GM12878 (cell line): ENCODE data around the gene IRF2. TPM values are rescaled to one million over a fixed set of nuclear protein-coding genes. Genes with fewer than 3 reads are reported as not detected.

Source experiments
- ATAC-seq: fragments of 200-7000 bp; cut with Tn5 transposase; 3 replicates; pipeline ENCODE4 v1.9.1; 2020; ENCODE audit warnings: mild to moderate bottlenecking, moderate library complexity
- BruUV-seq: library from RNA; stranded (reverse); fragments of 400-500 nt; replicated peaks from 2 replicates; lab custom pipeline; 2021; lab: Mats Ljungman, UMichigan
- CTCF ChIA-PET: fragments of 300-600 bp; sonication (Branson Sonifier 250); formaldehyde crosslinking; extraction: SDS; loops from one replicate; lab custom pipeline; 2021; ENCODE audit warnings: inconsistent platforms; lab: Yijun Ruan, JAX
- POLR2A ChIA-PET: fragments of 350-600 bp; formaldehyde crosslinking; extraction: SDS; loops from one replicate; lab custom pipeline; 2021; ENCODE audit warnings: inconsistent platforms; lab: Charles Lee
- RAD21 ChIA-PET: fragments of 300-600 bp; sonication (Branson Sonifier 250); formaldehyde crosslinking; loops from one replicate; lab custom pipeline; 2023; ENCODE audit warnings: antibody characterized with exemption; ENCODE audit not compliant: unreplicated experiment; lab: Charles Lee
- SMC1A ChIA-PET: fragments of 300-600 bp; sonication (Branson Sonifier 250); formaldehyde crosslinking; loops from one replicate; lab custom pipeline; 2023; ENCODE audit not compliant: unreplicated experiment, uncharacterized antibody; lab: Charles Lee
- DNase-seq: peaks from one replicate; pipeline ENCODE4 v3.0.0-alpha.2; 2011; ENCODE audit warnings: low read depth, low spot score
- FAIRE-seq: peaks from 3 replicates; lab custom pipeline; 2011; peaks lifted over from hg19 to GRCh38; lab: Jason Lieb, UNC
- H2AFZ ChIP-seq: 2 replicates; pipeline ENCODE4 v1.6.0; 2011; ENCODE audit warnings: low read depth, low read length, control low read depth; ENCODE audit not compliant: control insufficient read depth
- H3K27ac ChIP-seq: 2 replicates; pipeline ENCODE4 v1.5.1; 2011; ENCODE audit warnings: control low read depth; ENCODE audit not compliant: control insufficient read depth, insufficient read depth
- H3K27me3 ChIP-seq, 2 experiments: replicated peaks in 1 of 2; 2 replicates each; pipeline versions ENCODE4 v1.6.0 to v1.6.1; 2011; ENCODE audit warnings: low read length in 1 of 2; ENCODE audit not compliant: control insufficient read depth in 2 of 2, insufficient read depth in 2 of 2
- H3K36me3 ChIP-seq, 2 experiments: 2 replicates each; pipeline ENCODE4 v1.5.1; 2011; ENCODE audit warnings: low read length in 1 of 2; ENCODE audit not compliant: control insufficient read depth in 2 of 2, insufficient read depth in 2 of 2
- H3K4me1 ChIP-seq: 2 replicates; pipeline ENCODE4 v1.6.1; 2011; ENCODE audit warnings: mild to moderate bottlenecking, low read length, moderate library complexity, mixed read lengths; ENCODE audit not compliant: control insufficient read depth, insufficient read depth
- H3K4me2 ChIP-seq: 2 replicates; pipeline ENCODE4 v1.6.0; 2011; ENCODE audit warnings: control low read depth; ENCODE audit not compliant: control insufficient read depth, insufficient read depth
- H3K4me3 ChIP-seq: fragments of 200-600 bp; sonication (generic); 2 replicates; pipeline ENCODE4 v1.5.1; 2016
- H3K79me2 ChIP-seq: 2 replicates; pipeline ENCODE4 v1.6.0; 2011; ENCODE audit warnings: low read length; ENCODE audit not compliant: control insufficient read depth, insufficient read depth
- H3K9ac ChIP-seq: 2 replicates; pipeline ENCODE4 v1.8.0; 2011; ENCODE audit warnings: low read length, control low read depth, mixed read lengths; ENCODE audit not compliant: control insufficient read depth, insufficient read depth
- H3K9me3 ChIP-seq: replicated peaks from 3 replicates; pipeline ENCODE4 v1.5.1; 2011; ENCODE audit warnings: mild to moderate bottlenecking, low read length; ENCODE audit not compliant: control insufficient read depth, insufficient read depth
- H4K20me1 ChIP-seq: 2 replicates; pipeline ENCODE4 v1.6.0; 2011; ENCODE audit not compliant: control insufficient read depth, insufficient read depth
- CBX3 ChIP-seq: fragments of 200-600 bp; sonication (generic); IDR thresholded peaks from 2 replicates; pipeline ENCODE4 v1.6.1; 2016; ENCODE audit warnings: low read depth, borderline replicate concordance
- NFIC ChIP-seq: IDR thresholded peaks from 2 replicates; pipeline ENCODE4 v1.6.1; 2012; ENCODE audit warnings: low read depth, mild to moderate bottlenecking, inconsistent platforms, low read length, moderate library complexity
- NR2C2 ChIP-seq: IDR thresholded peaks from 2 replicates; pipeline ENCODE4 v1.6.1; 2011; ENCODE audit warnings: borderline replicate concordance, low read depth; ENCODE audit not compliant: control insufficient read depth, insufficient read length
- NR2F1 ChIP-seq: fragments of 450-650 bp; conservative IDR thresholded peaks from 2 replicates; pipeline ENCODE4 v1.6.1; 2017; ENCODE audit warnings: mild to moderate bottlenecking
- RCOR1 ChIP-seq: conservative IDR thresholded peaks from 2 replicates; pipeline ENCODE4 v1.6.1; 2012; ENCODE audit warnings: low read depth, low read length, improper control_type of control experiment
- SMAD1 ChIP-seq: fragments of 450-650 bp; IDR thresholded peaks from 2 replicates; pipeline ENCODE4 v1.6.1; 2018; ENCODE audit warnings: mild to moderate bottlenecking, low read depth; ENCODE audit not compliant: partially characterized antibody
- SMC3 ChIP-seq: IDR thresholded peaks from 2 replicates; pipeline ENCODE4 v1.6.1; 2011; ENCODE audit warnings: low read length, improper control_type of control experiment, borderline replicate concordance
- SPI1 ChIP-seq: IDR thresholded peaks from 2 replicates; pipeline ENCODE4 v1.6.1; 2011; ENCODE audit warnings: low read depth, mild to moderate bottlenecking, low read length, moderate library complexity, borderline replicate concordance; ENCODE audit not compliant: insufficient read depth
- SREBF2 ChIP-seq: IDR thresholded peaks from 2 replicates; pipeline ENCODE4 v1.6.1; 2012; ENCODE audit warnings: mild to moderate bottlenecking, low read length
- STAT3 ChIP-seq: IDR thresholded peaks from 2 replicates; pipeline ENCODE4 v1.6.1; 2011; ENCODE audit warnings: low read depth, low read length, improper control_type of control experiment
- TBL1XR1 ChIP-seq: IDR thresholded peaks from 2 replicates; pipeline ENCODE4 v1.6.1; 2012; ENCODE audit warnings: low read depth, low read length, improper control_type of control experiment
- WGBS: methylation state at CpG from one replicate; pipeline ENCODE4 v1.1.6; 2016; ENCODE audit warnings: low lambda C conversion rate; ENCODE audit not compliant: insufficient replicate concordance, insufficient coverage; ENCODE audit errors: missing lambda C conversion rate; 5-methylcytosine and 5-hydroxymethylcytosine counted together
- in situ Hi-C: fragments of 300-500 bp; cut with MboI; formaldehyde crosslinking; loops from 9 replicates; pipeline ENCODE4 v1.14.3; 2018; ENCODE audit warnings: mixed read lengths
- intact Hi-C: fragments of 100-400 bp; cut with micrococcal nuclease; formaldehyde crosslinking; loops from one replicate; pipeline ENCODE4 v1.14.2; 2022; ENCODE audit not compliant: unreplicated experiment
- polyA plus RNA-seq, 11 experiments: library from polyadenylated mRNA; depleted of rRNA in 4 of 11; unstranded in 6 of 11; stranded (reverse) in 5 of 11; fragments of >200 nt; fragmentation: Nextera tagmentation in 4 of 11; fragmentation: Illumina TruSeq in 1 of 11; extraction: Ambion mirVana in 4 of 11; extraction: Trizol in 1 of 11; gene quantifications; 1 replicate in 1 of 11; 2 replicates in 10 of 11; pipeline versions ENCODE4 v1.2.1 to v1.2.3, GENCODE V29; 2011 to 2016; ENCODE audit warnings: inconsistent platforms in 2 of 11, missing spikeins in 2 of 11, low read depth in 1 of 11
- total RNA-seq, 4 experiments: library from RNA; depleted of rRNA in 3 of 4; stranded (reverse); fragments of >200 nt in 3 of 4; fragmentation: Illumina TruSeq in 1 of 4; extraction: Trizol in 1 of 4; gene quantifications; 2 replicates each; pipeline versions ENCODE4 v1.2.1 to v1.2.3, GENCODE V29; 2013 to 2021
- TF ChIP-seq, protein P1 (sequence below): IDR thresholded peaks from 2 replicates; pipeline ENCODE4 v1.6.1; 2012; ENCODE audit warnings: mild to moderate bottlenecking, low read depth, low read length
- TF ChIP-seq, protein P2 (sequence below): fragments of 150-350 bp; IDR thresholded peaks from 2 replicates; pipeline ENCODE4 v1.6.1; 2016; ENCODE audit warnings: low read depth, low read length

Gene IRF2
- total and polyA plus RNA-seq, 10 of the 15 experiments (the other 5 are each of a cell fraction or from before 2014, with no cell fraction given), result 45.1 to 99.3 (median 58.9) TPM

DNA sequence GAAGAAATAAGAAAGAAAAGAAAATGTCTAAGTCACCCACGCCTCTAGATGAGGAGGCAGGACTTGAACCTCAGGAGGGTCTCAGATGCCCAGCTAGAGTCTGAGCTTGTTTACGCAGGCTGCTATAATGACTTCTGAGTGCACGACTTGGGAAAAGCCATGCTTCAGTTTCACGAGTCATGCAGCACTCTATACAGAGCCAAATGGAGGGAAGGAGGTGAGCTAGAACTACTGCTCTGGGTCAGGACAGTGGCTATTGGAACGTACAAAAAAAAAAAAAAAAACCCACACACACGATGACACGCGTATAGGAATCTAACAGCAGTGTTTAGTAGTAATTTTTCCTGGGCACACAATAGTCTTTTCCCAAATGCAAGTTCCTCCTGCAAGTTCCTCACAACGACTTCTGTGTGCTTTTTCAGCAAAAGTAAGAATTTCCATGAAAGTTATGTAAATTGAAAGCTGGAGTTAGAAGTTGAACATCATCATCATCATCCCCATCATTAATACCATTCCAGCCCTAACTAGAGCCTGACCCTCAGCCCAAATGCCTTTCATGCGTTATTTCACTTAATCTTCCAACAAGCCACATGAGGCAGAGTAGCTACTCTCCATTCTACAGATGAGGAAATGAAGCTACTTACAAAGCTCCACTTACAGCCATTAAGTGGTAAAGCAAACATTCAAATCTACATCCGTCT is 36.6 kb downstream of the IRF2 start:
- Histone ChIP-seq H3K4me1 (no peaks in the 10 kb centered on the region), H4K20me1 (no peaks in the 10 kb centered on the region; the same call in 1 of the 2 replicates), H3K27ac (no peak overlapping the region), H3K36me3 (peaks cover 4 to 15% of the 10 kb centered on the region in 2 experiments), H3K4me2 (0 out of 2 replicates have a peak overlapping the region, but pooled peaks have one; percentile 9), H2AFZ (no peak overlapping the region), H3K9me3 (no peaks in the 10 kb centered on the region), H3K4me3 (no peak overlapping the region), H3K79me2 (peaks cover 81% of the 10 kb centered on the region), H3K9ac (no peak overlapping the region), H3K27me3 (no peaks in the 10 kb centered on the region)
- 93% methylated on average over 10 of the region's 11 CpGs for WGBS
- CTCF ChIA-PET, result interaction anchor here (0.6 to 1.3 kb wide), 5 partner anchors 11 to 100 kb away, joined by 3 to 4 read pairs (median 3); no protein-coding TSS in a partner anchor
- FAIRE-seq (no peak), DNase-seq (no peak), ATAC-seq (peak; percentile 53)
- no peak for TF ChIP-seq NR2C2
- no peak for TF ChIP-seq CBX3
- TF ChIP-seq, protein P1, sequence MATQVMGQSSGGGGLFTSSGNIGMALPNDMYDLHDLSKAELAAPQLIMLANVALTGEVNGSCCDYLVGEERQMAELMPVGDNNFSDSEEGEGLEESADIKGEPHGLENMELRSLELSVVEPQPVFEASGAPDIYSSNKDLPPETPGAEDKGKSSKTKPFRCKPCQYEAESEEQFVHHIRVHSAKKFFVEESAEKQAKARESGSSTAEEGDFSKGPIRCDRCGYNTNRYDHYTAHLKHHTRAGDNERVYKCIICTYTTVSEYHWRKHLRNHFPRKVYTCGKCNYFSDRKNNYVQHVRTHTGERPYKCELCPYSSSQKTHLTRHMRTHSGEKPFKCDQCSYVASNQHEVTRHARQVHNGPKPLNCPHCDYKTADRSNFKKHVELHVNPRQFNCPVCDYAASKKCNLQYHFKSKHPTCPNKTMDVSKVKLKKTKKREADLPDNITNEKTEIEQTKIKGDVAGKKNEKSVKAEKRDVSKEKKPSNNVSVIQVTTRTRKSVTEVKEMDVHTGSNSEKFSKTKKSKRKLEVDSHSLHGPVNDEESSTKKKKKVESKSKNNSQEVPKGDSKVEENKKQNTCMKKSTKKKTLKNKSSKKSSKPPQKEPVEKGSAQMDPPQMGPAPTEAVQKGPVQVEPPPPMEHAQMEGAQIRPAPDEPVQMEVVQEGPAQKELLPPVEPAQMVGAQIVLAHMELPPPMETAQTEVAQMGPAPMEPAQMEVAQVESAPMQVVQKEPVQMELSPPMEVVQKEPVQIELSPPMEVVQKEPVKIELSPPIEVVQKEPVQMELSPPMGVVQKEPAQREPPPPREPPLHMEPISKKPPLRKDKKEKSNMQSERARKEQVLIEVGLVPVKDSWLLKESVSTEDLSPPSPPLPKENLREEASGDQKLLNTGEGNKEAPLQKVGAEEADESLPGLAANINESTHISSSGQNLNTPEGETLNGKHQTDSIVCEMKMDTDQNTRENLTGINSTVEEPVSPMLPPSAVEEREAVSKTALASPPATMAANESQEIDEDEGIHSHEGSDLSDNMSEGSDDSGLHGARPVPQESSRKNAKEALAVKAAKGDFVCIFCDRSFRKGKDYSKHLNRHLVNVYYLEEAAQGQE, result no peak
- TF ChIP-seq SMAD1, result no peak
- no peak for TF ChIP-seq STAT3
- no peak for TF ChIP-seq RCOR1
- TF ChIP-seq NR2F1, result no peak
- no peak for TF ChIP-seq TBL1XR1
- no peak for TF ChIP-seq NFIC
- TF ChIP-seq SREBF2, result no peak
- TF ChIP-seq SPI1, result no peak
- TF ChIP-seq, protein P2, sequence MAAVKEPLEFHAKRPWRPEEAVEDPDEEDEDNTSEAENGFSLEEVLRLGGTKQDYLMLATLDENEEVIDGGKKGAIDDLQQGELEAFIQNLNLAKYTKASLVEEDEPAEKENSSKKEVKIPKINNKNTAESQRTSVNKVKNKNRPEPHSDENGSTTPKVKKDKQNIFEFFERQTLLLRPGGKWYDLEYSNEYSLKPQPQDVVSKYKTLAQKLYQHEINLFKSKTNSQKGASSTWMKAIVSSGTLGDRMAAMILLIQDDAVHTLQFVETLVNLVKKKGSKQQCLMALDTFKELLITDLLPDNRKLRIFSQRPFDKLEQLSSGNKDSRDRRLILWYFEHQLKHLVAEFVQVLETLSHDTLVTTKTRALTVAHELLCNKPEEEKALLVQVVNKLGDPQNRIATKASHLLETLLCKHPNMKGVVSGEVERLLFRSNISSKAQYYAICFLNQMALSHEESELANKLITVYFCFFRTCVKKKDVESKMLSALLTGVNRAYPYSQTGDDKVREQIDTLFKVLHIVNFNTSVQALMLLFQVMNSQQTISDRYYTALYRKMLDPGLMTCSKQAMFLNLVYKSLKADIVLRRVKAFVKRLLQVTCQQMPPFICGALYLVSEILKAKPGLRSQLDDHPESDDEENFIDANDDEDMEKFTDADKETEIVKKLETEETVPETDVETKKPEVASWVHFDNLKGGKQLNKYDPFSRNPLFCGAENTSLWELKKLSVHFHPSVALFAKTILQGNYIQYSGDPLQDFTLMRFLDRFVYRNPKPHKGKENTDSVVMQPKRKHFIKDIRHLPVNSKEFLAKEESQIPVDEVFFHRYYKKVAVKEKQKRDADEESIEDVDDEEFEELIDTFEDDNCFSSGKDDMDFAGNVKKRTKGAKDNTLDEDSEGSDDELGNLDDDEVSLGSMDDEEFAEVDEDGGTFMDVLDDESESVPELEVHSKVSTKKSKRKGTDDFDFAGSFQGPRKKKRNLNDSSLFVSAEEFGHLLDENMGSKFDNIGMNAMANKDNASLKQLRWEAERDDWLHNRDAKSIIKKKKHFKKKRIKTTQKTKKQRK, result no peak
- no peak for TF ChIP-seq SMC3
- in situ Hi-C loops, result no loop called here
- BruUV-seq, result no TSS peak
- RAD21 ChIA-PET, result interaction anchor here (1.1 kb wide), 1 partner anchor 174 kb away, joined by 3 read pairs; no protein-coding TSS in a partner anchor
- POLR2A ChIA-PET, result interaction anchor here (0.7 to 1.0 kb wide), 3 partner anchors 10 to 25 kb away, joined by 3 to 4 read pairs (median 3); no protein-coding TSS in a partner anchor
- SMC1A ChIA-PET, result interaction anchor here (0.6 to 1.9 kb wide), 8 partner anchors 10 to 173 kb away, joined by 3 to 6 read pairs (median 4); no protein-coding TSS in a partner anchor
- intact Hi-C loops, result no loop called here
